HG03095 (cell line): ENCODE results near the gene KRTAP19-5.
"Not testable (repeated sequence)": the region's sequence is repeated elsewhere in the genome, so short reads cannot be mapped to it uniquely, and the experiment has no call there.

ENCODE experiments used
- ATAC-seq: cut with Tn5 transposase; IDR thresholded peaks from one replicate; pipeline ENCODE4 v1.9.1; 2021; ENCODE audit warnings: moderate library complexity; ENCODE audit not compliant: unreplicated experiment

Gene KRTAP19-5

DNA sequence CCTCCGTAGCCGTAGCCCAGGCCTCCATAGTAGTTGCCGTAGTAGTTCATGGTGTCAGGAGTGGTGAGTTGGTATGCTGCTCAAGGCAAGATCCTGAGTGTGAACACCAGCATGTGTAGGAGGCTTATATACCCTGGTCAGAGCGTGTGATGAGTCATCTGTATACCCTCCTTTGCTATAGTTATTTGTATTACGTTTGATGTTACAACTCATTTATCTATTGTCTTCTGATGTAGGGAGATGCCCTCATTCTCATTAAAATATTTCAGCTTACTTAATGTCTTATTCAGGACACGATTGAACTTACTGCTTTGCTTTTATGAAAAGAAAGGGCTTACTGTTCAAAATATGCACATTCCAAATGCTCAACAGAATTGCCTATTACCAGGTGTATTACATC is at the start of gene KRTAP19-5:
KRTAP19-5 (minus strand) TSS at position 101 of the 400 bp plus-strand sequence; CDS start at position 50, 51 bp downstream.
- ATAC-seq: no peak

DNA sequence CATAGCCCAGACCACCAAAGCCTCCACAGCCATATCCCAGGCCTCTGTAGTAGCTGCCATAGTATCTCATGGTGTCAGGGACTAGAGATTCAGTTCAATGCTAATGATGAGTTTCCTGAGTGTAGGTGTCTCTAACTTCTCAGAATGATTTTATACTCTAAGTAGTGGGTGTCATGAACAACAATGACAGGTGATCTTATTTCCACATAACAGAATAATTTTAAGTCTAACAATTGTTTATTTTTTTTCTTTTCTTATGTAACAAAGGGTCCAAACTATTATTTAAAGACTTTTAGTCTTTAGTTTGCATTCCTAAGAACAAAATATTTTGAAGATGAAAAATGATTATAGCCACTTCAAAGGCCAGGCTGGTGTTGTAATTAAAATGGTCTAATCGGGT is 39.8 kb upstream of the KRTAP19-5 start, which contains the start of gene KRTAP19-6:
KRTAP19-6 (minus strand) TSS at position 101 of the 400 bp plus-strand sequence; CDS start at position 70, 31 bp downstream.
- ATAC-seq: no peak

DNA sequence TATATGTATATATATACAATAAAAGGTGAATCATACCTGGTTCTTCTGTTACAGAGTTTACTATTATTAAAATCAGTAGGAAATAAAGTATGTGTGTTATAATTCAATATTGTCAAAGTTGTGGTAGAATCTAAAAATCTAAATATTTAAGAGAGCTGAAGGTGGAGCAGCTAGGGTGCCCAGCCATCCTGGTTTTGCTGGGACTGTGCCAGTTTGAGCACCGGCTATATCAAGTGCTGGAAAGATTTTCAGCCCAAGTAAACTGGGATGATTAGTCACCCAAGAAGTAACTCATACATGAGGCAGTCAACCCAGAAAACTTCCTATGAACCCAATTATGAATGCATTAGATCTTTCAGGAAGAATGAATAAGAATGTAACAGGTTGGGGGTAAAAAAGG is 16.9 kb upstream of the KRTAP19-5 start:
- no peak for ATAC-seq

DNA sequence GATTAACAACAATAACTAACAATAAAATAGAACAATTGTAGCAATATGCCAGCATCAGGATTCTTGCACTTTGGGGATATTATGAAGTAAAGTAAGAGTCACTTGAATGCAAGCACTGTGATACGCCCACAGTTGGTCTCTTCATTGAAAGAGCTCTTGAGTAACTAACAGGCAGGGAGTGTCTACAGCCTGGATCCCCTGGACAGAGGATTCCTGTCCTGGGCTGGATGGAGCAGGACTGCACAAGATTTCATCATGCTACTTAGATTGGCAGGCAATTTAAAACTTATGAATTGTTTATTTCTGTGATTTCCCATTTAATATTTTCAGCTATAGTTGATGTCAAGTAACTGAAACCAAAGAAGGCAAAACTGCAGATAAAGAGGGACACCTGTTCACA is 13.7 kb upstream of the KRTAP19-5 start:
- no peak for ATAC-seq

DNA sequence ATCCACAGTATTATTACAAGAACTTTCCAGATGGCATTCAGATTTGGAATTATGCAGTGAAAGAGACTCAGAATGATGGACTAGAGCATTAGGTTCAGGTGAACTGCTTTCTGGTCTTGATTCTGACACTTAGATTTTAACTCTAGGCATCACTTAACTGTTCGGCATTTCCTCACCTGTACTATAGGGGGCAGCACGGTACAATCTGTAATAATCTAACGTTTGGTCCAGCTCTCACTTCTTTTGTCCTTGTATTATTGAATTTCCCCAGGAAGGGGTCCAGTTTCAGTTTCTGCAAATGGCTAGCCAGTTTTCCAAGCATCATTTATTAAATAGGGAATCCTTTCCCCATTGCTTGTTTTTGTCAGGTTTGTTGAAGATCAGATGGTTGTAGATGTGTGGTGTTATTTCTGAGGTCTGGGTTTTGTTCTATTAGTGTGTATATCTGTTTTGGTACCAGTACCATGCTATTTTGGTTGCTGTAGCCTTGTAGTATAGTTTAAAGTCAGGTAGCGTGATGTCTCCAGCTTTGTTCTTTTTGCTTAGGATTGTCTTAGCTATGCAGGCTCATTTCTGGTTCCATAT is 3.8 kb upstream of the KRTAP19-5 start:
- not testable (repeated sequence) for ATAC-seq

DNA sequence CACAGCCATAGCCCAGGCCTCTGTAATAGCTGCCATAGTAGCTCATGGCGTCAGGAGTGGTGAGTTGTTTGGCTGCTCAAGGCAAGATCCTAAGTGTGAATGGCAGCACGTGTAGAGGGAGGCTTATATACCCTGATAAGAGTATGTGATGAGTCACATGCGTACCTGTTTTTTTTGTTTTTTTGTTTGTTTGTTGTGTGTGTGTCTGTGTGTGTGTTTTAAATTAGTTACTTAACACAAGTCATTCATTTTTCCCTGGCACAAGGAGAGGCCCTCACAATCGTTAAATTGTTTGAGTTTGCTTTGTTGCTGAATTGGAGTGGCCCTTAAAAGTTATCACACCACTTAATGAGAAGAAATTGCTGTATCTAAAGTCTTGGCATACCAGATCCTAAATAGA is 4.9 kb downstream of the KRTAP19-5 start, which contains the start of gene KRTAP19-4:
KRTAP19-4 (minus strand) TSS at position 101 of the 400 bp plus-strand sequence; CDS start at position 46, 55 bp downstream.
- ATAC-seq: no peak

DNA sequence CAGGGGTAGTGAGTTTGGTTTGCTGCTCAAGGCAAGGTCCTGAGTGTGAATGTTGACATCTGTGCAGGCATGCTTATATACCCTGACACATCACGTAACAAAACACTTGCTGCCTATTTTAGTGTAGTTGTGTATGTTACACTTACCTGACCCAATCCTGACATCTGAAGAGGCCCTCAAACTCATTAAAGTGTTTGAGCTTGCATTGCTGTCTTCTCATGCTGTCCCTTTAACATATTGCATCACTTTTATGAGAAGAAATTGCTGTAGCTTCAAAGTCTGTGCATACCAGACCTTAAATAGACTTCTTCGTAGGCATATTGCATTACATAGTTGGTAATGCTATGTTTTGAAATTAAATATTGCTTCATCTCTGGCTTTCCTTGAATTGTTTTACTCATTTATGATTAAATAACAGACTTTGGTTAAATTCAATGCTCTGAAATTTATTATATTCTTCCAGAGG is 9.9 kb downstream of the KRTAP19-5 start, which contains the start of gene KRTAP19-3:
KRTAP19-3 (minus strand) TSS at position 51 of the 466 bp plus-strand sequence. CDS start 56 bp downstream, outside the sequence.
- no peak for ATAC-seq

DNA sequence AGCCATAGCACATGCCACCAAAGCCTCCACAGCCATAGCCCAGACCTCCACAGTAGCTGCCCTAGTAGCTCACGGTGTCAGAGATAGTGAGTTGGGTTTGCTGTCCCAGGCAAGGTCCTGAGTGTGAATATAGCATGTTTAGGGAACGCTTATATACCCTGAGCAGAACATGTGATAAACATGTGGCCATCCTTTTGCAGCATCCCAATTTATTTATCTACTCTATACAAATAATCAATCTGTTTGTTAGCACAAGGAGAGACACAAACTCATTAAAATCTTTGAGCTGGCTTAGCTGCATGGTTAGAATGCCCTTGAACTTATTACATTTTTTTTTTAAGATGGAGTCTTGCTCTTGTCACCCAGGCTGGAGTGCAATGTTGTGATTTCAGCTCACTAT is 14.6 kb downstream of the KRTAP19-5 start, which contains the start of gene KRTAP19-2:
KRTAP19-2 (minus strand) TSS at position 101 of the 400 bp plus-strand sequence; CDS start at position 13, 88 bp downstream.
- no peak for ATAC-seq

DNA sequence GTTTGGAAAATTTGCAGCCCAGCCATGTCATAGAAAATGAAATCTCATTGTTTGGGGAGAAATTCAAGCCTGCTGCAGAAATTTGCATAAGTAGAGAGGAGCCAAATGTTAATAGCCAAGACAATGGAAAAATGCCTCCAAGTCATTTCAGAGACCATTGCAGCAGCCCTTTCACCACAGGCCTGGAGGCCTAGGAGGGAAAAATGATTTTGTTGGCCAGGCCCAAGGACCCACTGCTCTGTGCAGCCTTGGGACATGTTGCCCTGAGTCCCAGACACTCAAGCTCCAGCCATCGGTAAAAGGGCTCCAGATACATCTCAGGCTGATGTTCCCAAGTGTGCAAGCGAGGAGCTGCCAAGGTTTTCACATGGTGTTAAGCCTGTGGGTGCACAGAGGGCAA is 15.8 kb downstream of the KRTAP19-5 start:
- ATAC-seq: no peak

DNA sequence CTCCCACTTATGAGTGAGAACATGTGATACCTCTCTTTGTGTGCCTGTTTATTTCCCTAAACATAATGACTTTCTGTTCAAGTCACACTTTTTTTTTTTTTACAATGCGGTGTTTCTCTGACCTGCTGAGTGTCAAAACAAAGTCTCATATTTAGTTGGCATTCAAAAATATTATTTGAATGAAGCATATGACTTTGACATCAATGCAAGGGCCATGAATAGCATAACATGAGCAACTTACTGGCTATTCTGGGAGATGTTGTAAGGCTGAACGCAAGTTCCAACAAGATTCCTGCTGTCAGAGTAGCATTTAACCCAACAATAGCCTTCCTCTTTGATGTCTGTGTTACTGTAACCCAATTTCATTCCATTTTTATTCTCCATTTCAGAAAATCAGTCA is 19.8 kb downstream of the KRTAP19-5 start:
- ATAC-seq: no peak

DNA sequence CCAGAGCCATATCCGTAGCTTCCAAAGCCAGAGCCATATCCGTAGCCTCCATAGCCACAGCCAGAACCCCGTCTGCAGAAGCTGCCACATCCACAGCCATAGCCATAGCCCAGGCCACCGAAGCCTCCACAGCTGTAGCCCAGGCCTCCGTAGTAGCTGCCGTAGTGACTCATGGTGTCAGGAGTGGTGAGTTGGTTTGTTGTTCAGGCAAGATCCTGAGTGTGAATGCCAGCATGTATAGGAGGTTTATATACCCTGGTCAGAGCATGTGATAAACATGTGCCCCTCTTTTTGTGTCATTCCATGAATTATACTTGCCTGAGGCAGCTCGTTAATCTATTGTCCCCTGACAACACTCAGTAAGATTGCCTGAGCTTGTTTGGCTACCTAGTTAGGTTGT is 21.8 kb downstream of the KRTAP19-5 start, which contains the start of gene KRTAP19-1:
KRTAP19-1 (minus strand) TSS at position 223 of the 400 bp plus-strand sequence; CDS start at position 173, 50 bp downstream.
- ATAC-seq: no peak

DNA sequence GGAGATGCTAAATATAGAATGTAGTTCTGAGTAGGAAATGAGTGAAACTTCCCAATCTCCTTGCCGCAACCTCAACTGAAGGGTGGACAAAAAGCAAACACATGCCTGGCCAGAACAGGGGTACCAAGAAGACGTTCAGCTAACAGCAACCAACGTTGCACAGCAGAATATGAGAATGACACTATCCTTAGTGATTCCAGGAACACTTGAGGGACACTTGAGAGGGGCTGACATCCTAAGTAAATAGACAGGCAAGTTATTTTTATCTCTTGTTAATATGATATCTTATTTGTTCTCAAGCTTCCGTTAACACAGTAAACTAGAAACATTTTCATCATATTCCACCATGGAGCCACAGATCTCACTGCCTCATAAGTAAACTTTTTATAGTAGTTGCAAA is 22.7 kb downstream of the KRTAP19-5 start:
- no peak for ATAC-seq

DNA sequence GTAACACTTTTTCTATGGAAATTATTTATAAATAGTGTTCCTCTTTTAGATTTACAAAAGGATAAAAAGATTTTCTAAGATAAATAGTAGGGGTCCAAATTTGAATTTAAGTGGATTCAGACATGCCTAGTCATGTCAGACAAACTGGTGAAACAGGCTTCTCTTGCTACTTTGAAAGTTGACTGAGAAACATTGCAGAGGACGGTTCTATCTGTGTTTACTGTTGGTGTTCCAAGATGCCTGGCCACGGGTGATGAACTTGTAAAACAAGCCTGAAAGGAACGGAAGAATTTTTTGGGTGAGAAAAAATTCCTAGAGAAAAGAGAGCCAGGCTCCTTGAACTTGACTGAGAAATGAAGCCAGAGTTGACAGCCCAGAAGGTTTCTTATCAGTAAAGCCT is 23.9 kb downstream of the KRTAP19-5 start:
- ATAC-seq: no peak

DNA sequence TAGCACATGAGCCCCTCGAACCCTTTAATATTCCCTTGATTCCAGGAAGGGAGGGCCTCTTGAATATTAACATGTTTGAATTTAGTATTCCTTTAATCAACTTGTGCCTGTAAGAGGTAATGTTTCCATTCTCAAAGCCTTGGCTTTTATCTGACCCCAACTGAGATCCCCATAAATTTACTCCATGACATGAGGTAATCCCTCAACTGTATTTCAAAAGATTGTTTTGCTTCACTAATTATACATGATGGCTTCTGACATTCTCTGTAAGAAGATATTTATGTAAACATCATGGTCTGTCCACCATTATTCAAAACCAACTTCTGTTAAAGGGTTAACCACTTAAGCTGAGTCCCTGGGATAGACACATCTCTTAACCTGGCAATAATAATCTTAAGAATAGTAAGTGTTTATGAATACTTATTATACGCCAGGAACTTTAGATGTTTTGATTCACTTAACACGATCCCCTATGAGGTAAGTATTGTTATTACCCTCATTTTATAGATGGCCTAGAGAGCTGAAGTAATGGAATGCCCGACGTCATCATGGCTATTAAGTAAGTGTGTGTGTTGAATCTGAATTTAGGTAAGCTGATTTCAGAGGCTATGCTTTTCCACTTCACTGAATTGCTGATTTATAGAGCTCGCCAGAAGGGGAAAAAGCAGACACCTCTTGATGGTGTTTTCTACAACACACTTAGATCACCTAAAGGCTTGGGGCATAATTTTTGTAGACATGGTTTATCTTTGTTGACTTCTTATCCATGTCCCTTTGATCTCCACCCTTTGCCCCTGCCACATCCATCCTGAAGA is 32.8 kb downstream of the KRTAP19-5 start:
- ATAC-seq: no peak

DNA sequence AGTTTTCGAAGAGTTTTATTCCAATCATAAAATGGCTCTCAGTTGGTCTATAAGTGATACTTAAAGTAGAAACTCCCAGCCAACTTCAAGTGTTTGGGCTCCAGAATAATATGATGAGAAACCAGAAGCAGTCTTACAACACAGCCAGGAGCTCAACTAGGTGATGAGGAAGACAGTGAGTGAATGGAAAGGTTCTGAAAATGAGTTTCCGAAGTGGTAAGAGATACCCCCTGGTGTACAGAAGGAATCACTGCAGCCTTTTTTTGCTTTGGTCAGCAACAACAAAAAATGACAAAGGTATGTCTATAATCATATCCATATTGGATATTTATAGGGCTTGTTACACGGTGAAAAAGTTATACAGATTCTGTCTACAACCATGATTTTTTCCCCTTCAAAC is 38.2 kb downstream of the KRTAP19-5 start:
- ATAC-seq: no peak
